ENCODE measurements around the gene TSPEAR.
"Not testable (repeated sequence)": the region's sequence is repeated elsewhere in the genome, so short reads cannot be mapped to it uniquely, and the experiment has no call there.

Gene TSPEAR

DNA sequence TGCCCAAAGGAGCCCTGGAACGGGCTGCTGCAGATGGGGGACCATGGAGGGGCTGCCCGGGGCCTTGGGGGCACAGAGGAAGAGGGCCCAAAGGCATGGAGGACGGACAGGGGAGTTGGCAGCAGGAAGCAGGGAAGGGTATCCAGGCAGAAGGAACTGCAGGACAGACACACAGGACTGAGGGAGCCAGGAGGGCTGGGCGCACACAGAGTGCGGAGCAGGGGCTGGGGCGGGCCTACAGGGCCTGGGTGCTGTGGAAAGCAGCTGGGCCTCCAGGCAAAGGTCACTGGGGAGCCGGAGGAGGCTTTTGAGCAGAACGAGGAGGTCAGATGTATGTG, 199.5 kb downstream of the TSPEAR start:
- DNase-seq: no peak

DNA sequence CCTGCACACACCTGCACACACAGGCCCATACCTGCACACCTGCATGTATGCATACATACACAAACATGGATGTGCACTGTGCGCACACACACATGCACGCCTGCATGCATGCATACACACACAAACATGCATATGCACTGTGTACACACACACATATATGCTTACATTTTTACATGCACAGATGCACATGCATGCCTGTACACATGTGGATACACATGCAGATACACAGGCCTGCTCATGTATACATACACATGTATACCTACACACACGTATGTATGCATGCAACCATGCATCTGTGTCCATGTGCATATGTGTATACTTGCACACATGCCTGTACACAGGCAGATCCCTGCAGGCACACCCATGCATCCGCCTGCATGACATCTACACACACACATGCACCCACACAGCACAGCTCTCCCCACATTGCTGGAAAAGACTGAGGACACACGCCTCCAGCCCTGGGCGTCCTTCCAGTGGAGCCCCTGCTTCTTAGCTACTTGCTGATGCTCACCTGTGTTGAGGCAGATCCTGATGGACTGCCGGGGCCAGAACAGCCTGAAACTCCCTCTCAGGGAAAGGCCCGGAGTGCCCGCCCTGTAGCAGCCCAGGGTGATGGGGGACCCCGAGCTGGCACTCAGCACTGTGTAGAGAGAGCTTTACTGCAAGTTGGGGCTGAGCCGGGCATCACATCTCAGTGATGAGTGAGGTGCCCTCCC, 200.0 kb downstream of the TSPEAR start:
- no peak for DNase-seq

DNA sequence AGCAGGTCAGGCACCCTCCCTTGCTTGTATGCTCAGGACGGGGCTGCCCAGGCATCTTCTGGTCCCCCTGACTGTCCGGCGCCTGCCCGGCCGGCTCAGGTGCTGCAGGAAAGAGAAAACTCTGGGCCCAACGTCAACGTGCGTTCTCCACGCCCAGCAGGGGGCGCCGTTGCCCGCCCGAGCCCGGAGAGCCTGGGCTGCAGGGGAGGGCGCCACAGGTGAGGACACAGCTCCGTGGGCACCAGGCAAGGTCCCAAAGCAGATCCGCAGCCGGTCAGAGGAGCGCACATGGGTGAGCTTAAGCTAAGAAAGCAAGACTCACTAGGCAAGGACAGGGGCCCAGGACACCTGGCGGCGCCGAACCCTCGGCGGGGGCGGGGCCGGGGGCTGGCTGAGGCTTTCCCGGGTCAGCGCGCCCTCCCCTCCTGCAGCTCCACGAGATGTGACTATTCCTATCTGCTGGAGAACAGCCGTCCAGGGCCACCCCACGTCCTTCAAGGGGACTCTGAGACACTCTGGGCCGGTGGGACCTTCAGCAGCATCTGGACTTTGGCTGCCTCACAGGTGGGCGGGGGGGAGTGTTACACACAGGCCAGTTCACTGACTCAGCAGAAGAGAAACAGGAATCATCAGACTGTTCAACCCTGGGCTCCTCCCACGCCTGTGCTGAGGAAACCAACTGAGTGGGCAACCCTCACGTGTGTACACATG, 200.7 kb downstream of the TSPEAR start:
- peak; percentile 0 for DNase-seq

DNA sequence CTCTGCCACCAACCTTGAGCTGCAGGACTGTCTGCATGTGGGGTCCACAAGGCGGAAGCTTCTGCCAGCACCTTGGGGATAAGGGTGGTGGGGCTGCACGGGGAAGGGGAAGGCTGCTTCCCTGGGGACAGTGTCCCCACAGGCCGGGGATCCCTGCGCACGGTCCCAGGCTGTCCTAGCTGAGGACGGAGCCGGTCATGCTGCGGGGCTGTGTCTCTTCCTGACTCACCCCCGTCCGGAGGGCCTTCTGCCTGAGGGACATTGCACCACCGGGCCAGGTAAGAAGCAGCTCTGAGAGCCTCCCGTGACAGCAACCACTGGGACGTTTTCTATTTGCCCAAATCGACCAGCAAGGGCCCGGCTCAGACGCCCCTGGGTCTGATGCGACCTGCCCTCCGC, 201.3 kb downstream of the TSPEAR start:
- no peak for DNase-seq

- peak; percentile 37 for DNase-seq
Observed at GRCh38 chr21:44509539-44509938, 201.8 kb downstream of the TSPEAR start.

DNA sequence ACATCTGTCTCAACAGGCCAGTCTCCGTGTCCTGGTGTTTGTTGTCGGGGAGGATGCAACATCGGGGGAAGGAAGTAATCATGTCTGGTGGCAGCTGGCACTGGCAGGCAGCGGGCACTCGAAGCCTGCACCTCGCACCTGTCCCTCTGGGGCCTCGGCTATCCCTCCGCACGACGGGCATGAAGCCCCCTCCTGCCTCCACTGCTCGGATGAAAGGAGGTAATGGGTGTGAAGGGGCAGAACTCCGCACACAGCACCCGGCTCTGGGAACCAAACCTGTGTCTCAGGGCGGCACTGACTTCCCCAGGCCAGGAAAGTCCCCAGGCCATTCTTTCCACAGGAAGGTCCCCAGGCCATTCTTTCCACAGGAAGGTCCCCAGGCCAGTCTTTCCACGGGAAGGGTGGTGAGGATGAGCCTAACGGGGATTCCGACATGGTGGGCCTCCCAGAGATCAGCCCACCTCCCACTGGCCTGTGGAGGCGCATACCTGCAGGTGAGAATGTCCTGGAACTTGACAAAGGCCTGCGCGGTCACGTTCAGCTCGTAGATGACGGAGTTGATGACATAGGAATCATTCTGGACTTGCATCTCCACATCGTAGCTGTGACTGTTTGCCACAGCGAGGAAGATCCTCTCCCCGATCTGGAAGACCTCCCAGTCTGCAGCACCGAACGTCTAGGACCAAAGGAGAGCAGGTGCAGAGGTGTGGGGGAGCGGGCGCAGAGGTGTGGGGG, 202.5 kb downstream of the TSPEAR start:
- DNase-seq: no peak

- no peak for DNase-seq
Observed at GRCh38 chr21:44508426-44508710, 203.0 kb downstream of the TSPEAR start.

DNA sequence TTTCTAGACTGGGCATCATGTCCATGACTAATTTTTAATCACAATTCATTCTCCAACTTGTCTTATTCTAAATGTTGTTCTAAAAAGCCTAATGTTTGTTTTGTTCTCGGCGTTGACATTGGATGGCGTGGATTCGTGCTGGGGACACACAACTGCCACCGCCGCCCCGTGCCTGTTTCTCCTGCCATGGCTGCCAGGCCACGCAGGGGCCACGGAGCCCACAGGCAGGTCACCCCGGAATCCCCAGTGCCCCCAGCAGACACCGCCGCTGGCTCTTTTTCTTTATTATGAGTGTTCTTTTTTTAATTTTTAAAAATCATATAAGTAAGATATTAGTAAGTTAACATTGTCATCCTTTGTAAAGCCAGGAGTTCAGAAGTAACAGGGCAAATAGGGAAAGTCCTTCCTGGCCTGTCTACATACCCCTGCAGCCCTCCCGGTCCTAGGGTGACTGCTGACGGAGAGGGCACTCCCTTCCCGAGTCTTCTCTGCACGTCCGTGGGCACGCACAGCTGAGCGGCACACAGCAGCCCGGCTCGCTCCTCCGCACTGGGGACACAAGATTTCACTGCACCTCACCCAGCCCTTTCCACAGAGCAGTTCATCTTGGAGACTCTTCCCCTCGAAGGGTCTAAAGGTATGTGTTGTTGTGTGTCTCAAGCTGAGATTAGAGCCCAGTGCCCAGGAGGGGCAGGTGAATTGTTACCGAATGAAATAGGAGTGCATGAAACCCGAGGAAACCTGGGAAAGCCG, 203.5 kb downstream of the TSPEAR start:
- DNase-seq: no peak

- no peak for DNase-seq
Observed at GRCh38 chr21:44506279-44507255, 204.8 kb downstream of the TSPEAR start.

- DNase-seq: no peak
Observed at GRCh38 chr21:44505673-44506278, 205.6 kb downstream of the TSPEAR start.

GRCh38 chr21:44503901-44504399, 207.4 kb downstream of the TSPEAR start:
- DNase-seq: no peak

GRCh38 chr21:44503006-44503889, 208.1 kb downstream of the TSPEAR start:
- DNase-seq: not testable (repeated sequence)

DNA sequence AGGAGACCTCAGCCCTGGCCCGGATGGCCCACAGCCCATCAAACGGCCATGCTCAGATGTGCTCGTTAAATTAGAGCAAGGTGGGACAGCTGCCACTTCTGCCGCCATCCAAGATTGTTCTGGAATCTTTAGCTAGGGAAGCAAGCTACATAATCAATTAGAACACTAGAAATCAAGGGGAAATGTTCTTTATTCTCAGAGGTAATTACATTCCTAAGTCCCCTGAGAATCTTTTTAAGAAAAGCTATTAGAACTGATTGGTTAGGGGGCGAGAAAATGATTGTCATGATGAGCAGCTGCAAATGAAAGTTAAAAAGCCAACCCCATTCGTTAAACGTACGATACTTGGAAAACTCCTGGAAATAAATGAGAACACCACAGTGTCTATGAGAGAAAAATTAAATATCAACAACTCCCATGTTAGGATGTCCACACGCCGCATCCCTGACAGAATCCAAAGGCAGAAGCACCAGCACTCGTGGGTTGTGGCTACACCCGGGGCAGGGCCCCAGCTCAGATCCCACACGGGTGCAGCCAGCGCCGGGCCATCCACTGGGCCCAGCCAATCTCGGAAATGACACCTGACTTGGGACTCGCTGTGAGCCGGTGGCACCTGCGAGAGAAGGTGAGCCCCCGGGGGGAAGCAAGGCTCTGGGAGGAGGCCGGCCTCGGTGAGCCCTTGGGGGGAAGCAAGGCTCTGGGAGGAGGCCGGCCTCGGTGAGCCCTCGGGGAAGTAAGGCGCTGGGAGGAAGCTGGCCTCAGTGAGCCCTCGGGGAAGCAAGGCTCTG, 209.0 kb downstream of the TSPEAR start:
- no peak for DNase-seq

GRCh38 chr21:44500111-44500510, 211.3 kb downstream of the TSPEAR start:
- no peak for DNase-seq

GRCh38 chr21:44499631-44500030, 211.7 kb downstream of the TSPEAR start:
- DNase-seq: no peak

GRCh38 chr21:44499211-44499560, 212.2 kb downstream of the TSPEAR start:
- DNase-seq: no peak

- DNase-seq: no peak
Observed at GRCh38 chr21:44498280-44499210, 212.8 kb downstream of the TSPEAR start.

GRCh38 chr21:44497703-44498126, 213.7 kb downstream of the TSPEAR start:
- DNase-seq: no peak
